Measurements from ENCODE around the gene BRD2.

GRCh38 chr6:32937230-32937633, 31.2 kb upstream of the BRD2 start:
- TF ChIP-seq POLR2A (IDR thresholded peaks at IDR 0.05; ENCODE audit: low read length) (no peak), GATA1 (IDR thresholded peaks at IDR 0.05; ENCODE audit: low read depth, low read length) (no peak)

All from erythroblast (primary cell).